HS-5 (cell line): ENCODE data around the gene CRLF1.

Experiments used
- DNase-seq: peaks from one replicate; pipeline ENCODE4 v3.0.0-alpha.2; 2012; ENCODE audit warnings: low read depth

CRLF1 gene

GRCh38 chr19:18557411-18558201 lies 49.0 kb downstream of the CRLF1 start, which contains the start of gene KXD1:
Gene KXD1 (plus strand): TSS chr19:18557870. CDS start chr19:18562057, 4,187 bp downstream.
- peak; percentile 97 for DNase-seq

DNA sequence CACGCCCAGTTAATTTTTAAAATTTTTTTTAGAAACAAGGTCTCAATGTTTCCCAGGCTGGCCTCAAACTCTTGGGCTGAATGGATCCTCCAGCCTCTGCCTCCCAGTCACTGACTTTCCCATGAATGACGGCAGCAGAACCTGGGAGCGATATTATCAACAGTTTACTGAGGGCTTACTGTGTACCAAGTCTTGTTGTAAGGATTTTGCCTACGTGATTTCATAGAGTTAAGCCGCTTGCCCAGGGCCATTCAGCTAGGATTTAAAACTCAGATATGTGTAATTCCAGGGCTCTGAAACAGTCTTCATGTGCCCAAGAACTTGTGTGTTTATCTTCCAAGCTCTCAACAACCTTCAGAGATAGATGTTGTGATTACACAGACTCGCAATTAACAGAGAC lies 55.0 kb downstream of the CRLF1 start:
- no peak for DNase-seq

GRCh38 chr19:18543814-18544475 lies 62.7 kb downstream of the CRLF1 start:
- DNase-seq = no peak
